HCT116 (cell line): ENCODE data around the gene SENP8. TPM values are rescaled to one million over a fixed set of nuclear protein-coding genes. Genes with fewer than 3 reads are reported as not detected.

ENCODE experiments used
- ATAC-seq: fragments of 200-7000 bp; cut with Tn5 transposase; 2 replicates; pipeline ENCODE4 v1.9.1; 2020; ENCODE audit warnings: mild to moderate bottlenecking, moderate library complexity
- BruUV-seq: library from RNA; stranded (reverse); fragments of 400-500 nt; replicated peaks from 2 replicates; lab custom pipeline; 2021; lab: Mats Ljungman, UMichigan
- CTCF ChIA-PET: fragments of 300-600 bp; sonication (Branson Sonifier 250); formaldehyde crosslinking; loops from one replicate; lab custom pipeline; 2021; ENCODE audit warnings: antibody characterized with exemption; lab: Charles Lee
- POLR2A ChIA-PET: fragments of 300-600, 350-600 bp; sonication (Branson Sonifier 250); formaldehyde crosslinking; loops from one replicate; lab custom pipeline; 2021; ENCODE audit warnings: antibody characterized with exemption; lab: Charles Lee
- RAD21 ChIA-PET, 2 experiments: fragments of 300-600 bp; sonication (Branson Sonifier 250); formaldehyde crosslinking; loops; one replicate each; lab custom pipeline; 2023; ENCODE audit warnings: low total read pairs in 2 of 2; ENCODE audit not compliant: uncharacterized antibody in 2 of 2, unreplicated experiment in 2 of 2, low non-redundant PET in 1 of 2; lab: Charles Lee
- DNase-seq: peaks from one replicate; pipeline ENCODE4 v3.0.0-alpha.2; 2010; ENCODE audit warnings: low read depth, low spot score
- H2AFZ ChIP-seq: fragments of 200-600 bp; shearing (Covaris generic), sonication (generic); 2 replicates; pipeline ENCODE4 v1.6.1; 2017; ENCODE audit warnings: low read depth, mixed run types, mixed read lengths, antibody characterized with exemption, low read length; ENCODE audit not compliant: poor library complexity, severe bottlenecking
- H3K27ac ChIP-seq: 2 replicates; pipeline ENCODE4 v1.5.1; 2012; ENCODE audit warnings: low read depth, low read length
- H3K27me3 ChIP-seq: fragments of 200-600 bp; sonication (generic); 2 replicates; pipeline ENCODE4 v1.6.1; 2016; ENCODE audit warnings: mixed run types, low read length, mixed read lengths; ENCODE audit not compliant: insufficient read depth
- H3K36me3 ChIP-seq, 2 experiments: fragments of 200-500 bp in 1 of 2; fragments of 200-600 bp in 1 of 2; sonication (Bioruptor generic) in 1 of 2; sonication (generic) in 1 of 2; 2 replicates each; pipeline versions ENCODE4 v1.5.1 to v1.6.1; 2014 to 2016; ENCODE audit warnings: low read length in 2 of 2, inconsistent platforms in 1 of 2, mixed read lengths in 1 of 2, mixed run types in 1 of 2; ENCODE audit not compliant: insufficient read depth in 2 of 2, control insufficient read depth in 1 of 2
- H3K4me1 ChIP-seq, 2 experiments: fragments of 200-600 bp in 1 of 2; sonication (generic) in 1 of 2; 2 replicates each; pipeline versions ENCODE4 v1.5.1 to v1.6.1; 2012 to 2017; ENCODE audit warnings: low read length in 2 of 2, inconsistent platforms in 1 of 2, mild to moderate bottlenecking in 1 of 2, mixed read lengths in 1 of 2, mixed run types in 1 of 2, moderate library complexity in 1 of 2; ENCODE audit not compliant: insufficient read depth in 2 of 2, control insufficient read depth in 1 of 2
- H3K4me2 ChIP-seq: fragments of 200-600 bp; sonication (generic); 2 replicates; pipeline ENCODE4 v1.6.1; 2017; ENCODE audit warnings: mixed run types, low read length, mixed read lengths
- H3K4me3 ChIP-seq, 2 experiments: fragments of 200-600 bp in 1 of 2; sonication (generic) in 1 of 2; replicated peaks in 1 of 2; 2 replicates each; pipeline ENCODE4 v1.5.1; 2011 to 2016; ENCODE audit warnings: low read length in 2 of 2, control low read depth in 1 of 2, low read depth in 1 of 2, mild to moderate bottlenecking in 1 of 2, mixed read lengths in 1 of 2, mixed run types in 1 of 2
- H3K79me2 ChIP-seq: fragments of 200-600 bp; sonication (generic); 2 replicates; pipeline ENCODE4 v1.6.1; 2017; ENCODE audit warnings: mild to moderate bottlenecking, mixed run types, low read length, moderate library complexity, mixed read lengths; ENCODE audit not compliant: insufficient read depth
- H3K9ac ChIP-seq: fragments of 200-600 bp; sonication (generic); 2 replicates; pipeline ENCODE4 v1.6.1; 2016; ENCODE audit warnings: low read length, mixed read lengths
- H3K9me2 ChIP-seq: fragments of 200-600 bp; sonication (generic), shearing (Covaris generic); 2 replicates; pipeline ENCODE4 v1.6.1; 2017; ENCODE audit warnings: mixed run types, mild to moderate bottlenecking, moderate library complexity; ENCODE audit not compliant: insufficient read depth
- H3K9me3 ChIP-seq, 2 experiments: fragments of 200-500 bp in 1 of 2; fragments of 200-600 bp in 1 of 2; sonication (Bioruptor generic) in 1 of 2; sonication (generic) in 1 of 2; 2 replicates each; pipeline ENCODE4 v1.6.1; 2014 to 2017; ENCODE audit warnings: low read length in 2 of 2, mixed read lengths in 2 of 2, inconsistent platforms in 1 of 2, low read depth in 1 of 2, mild to moderate bottlenecking in 1 of 2, mixed run types in 1 of 2, moderate library complexity in 1 of 2; ENCODE audit not compliant: control insufficient read depth in 1 of 2, insufficient read depth in 1 of 2
- H4K20me1 ChIP-seq: fragments of 200-600 bp; sonication (generic), shearing (Covaris generic); 2 replicates; pipeline ENCODE4 v1.6.1; 2017; ENCODE audit warnings: mixed run types, mild to moderate bottlenecking, moderate library complexity; ENCODE audit not compliant: insufficient read depth
- ATF3 ChIP-seq: IDR thresholded peaks from 2 replicates; pipeline ENCODE4 v1.6.1; 2012
- CBX3 ChIP-seq: IDR thresholded peaks from 2 replicates; pipeline ENCODE4 v1.6.1; 2012; ENCODE audit warnings: low read depth
- EGR1 ChIP-seq: IDR thresholded peaks from 2 replicates; pipeline ENCODE4 v1.6.1; 2012; ENCODE audit warnings: low read depth
- ELF1 ChIP-seq: IDR thresholded peaks from 2 replicates; pipeline ENCODE4 v1.6.1; 2012; ENCODE audit warnings: low read depth, borderline replicate concordance
- EZH2 ChIP-seq: fragments of 200-600 bp; sonication (generic); IDR thresholded peaks from 2 replicates; pipeline ENCODE4 v1.6.1; 2017; ENCODE audit warnings: antibody characterized with exemption, mixed run types
- EZH2phosphoT487 ChIP-seq: fragments of 200-600 bp; IDR thresholded peaks from 2 replicates; pipeline ENCODE4 v1.6.1; 2018; ENCODE audit warnings: antibody characterized with exemption, borderline replicate concordance
- FOSL1 ChIP-seq: IDR thresholded peaks from 2 replicates; pipeline ENCODE4 v1.6.1; 2012; ENCODE audit warnings: low read depth
- JUND ChIP-seq: IDR thresholded peaks from 2 replicates; pipeline ENCODE4 v1.6.1; 2012
- POLR2AphosphoS5 ChIP-seq: IDR thresholded peaks from 2 replicates; pipeline ENCODE4 v1.6.1; 2011; ENCODE audit warnings: mild to moderate bottlenecking, low read depth, low read length, moderate library complexity
- RAD21 ChIP-seq: IDR thresholded peaks from 2 replicates; pipeline ENCODE4 v1.6.1; 2012; ENCODE audit warnings: low read depth, mild to moderate bottlenecking
- REST ChIP-seq: IDR thresholded peaks from 2 replicates; pipeline ENCODE4 v1.6.1; 2012; ENCODE audit warnings: low read depth
- SP1 ChIP-seq: IDR thresholded peaks from 2 replicates; pipeline ENCODE4 v1.6.1; 2012; ENCODE audit warnings: low read depth
- SRF ChIP-seq: IDR thresholded peaks from 2 replicates; pipeline ENCODE4 v1.6.1; 2012; ENCODE audit warnings: low read depth
- TCF7L2 ChIP-seq: IDR thresholded peaks from 2 replicates; pipeline ENCODE4 v1.7.0; 2011; ENCODE audit warnings: borderline replicate concordance, inconsistent platforms; ENCODE audit not compliant: insufficient read depth, insufficient read length; ENCODE audit errors: extremely low read depth
- YY1 ChIP-seq: IDR thresholded peaks from 2 replicates; pipeline ENCODE4 v1.6.1; 2011; ENCODE audit warnings: low read length, low read depth, moderate library complexity, mild to moderate bottlenecking; ENCODE audit not compliant: insufficient replicate concordance; ENCODE audit errors: extremely low read depth
- ZBTB33 ChIP-seq: IDR thresholded peaks from 2 replicates; pipeline ENCODE4 v1.6.1; 2011; ENCODE audit warnings: mild to moderate bottlenecking, low read length, moderate library complexity; ENCODE audit not compliant: insufficient replicate concordance; ENCODE audit errors: extremely low read depth
- ZFX ChIP-seq: fragments of 450-650 bp; IDR thresholded peaks from 2 replicates; pipeline ENCODE4 v1.6.1; 2017
- ZNF274 ChIP-seq: fragments of 200-500 bp; sonication (Bioruptor generic); IDR thresholded peaks from 2 replicates; pipeline ENCODE4 v1.6.1; 2014; ENCODE audit warnings: mild to moderate bottlenecking, low read depth, low read length, inconsistent platforms
- intact Hi-C: fragments of 100-400 bp; cut with micrococcal nuclease; formaldehyde crosslinking; loops from 2 replicates; pipeline ENCODE4 v1.10.0; 2022
- total RNA-seq: library from RNA; stranded (reverse); gene quantifications from one replicate; pipeline ENCODE4 v1.2.1, GENCODE V29; 2021; ENCODE audit not compliant: unreplicated experiment

Gene SENP8
- total RNA-seq, 1 experiment from 2014 or later, result 3.8 TPM

- ChIA-PET CTCF (no interaction called here), POLR2A (no interaction called here), RAD21 (no interaction called here)
- H3K4me3 ChIP-seq, result no peak overlapping the region
- no peaks in the 10 kb centered on the region for H3K9me2 ChIP-seq
- H3K36me3 ChIP-seq, result no peaks in the 10 kb centered on the region
- 0 out of 2 replicates have a peak, but pooled peaks cover 10% of the 10 kb centered on the region for H3K79me2 ChIP-seq
- TF ChIP-seq TCF7L2 (no peak), ATF3 (no peak), ELF1 (no peak), SP1 (no peak), YY1 (no peak), EZH2 (no peak), SRF (no peak), FOSL1 (no peak), CBX3 (no peak), EZH2phosphoT487 (no peak), JUND (no peak), ZNF274 (no peak), ZBTB33 (no peak), EGR1 (no peak), RAD21 (no peak), ZFX (no peak), REST (no peak), POLR2AphosphoS5 (no peak)
- no peak overlapping the region for H3K4me2 ChIP-seq
- no TSS peak for BruUV-seq
- no peaks in the 10 kb centered on the region for H3K27me3 ChIP-seq
- no peak overlapping the region for H3K9ac ChIP-seq
- intact Hi-C loops, result no loop called here
- no peak overlapping the region for H2AFZ ChIP-seq
- H3K4me1 ChIP-seq, result no peaks in the 10 kb centered on the region
- no peak overlapping the region for H3K27ac ChIP-seq
- H4K20me1 ChIP-seq, result no peaks in the 10 kb centered on the region
- ATAC-seq, result no peak
- DNase-seq, result no peak
- no peaks in the 10 kb centered on the region for H3K9me3 ChIP-seq
Measured at GRCh38 chr15:72068856-72069255, 49.3 kb upstream of the SENP8 start.
